Endothelial cell of umbilical vein (primary cell): ENCODE results near the gene APC2. TPM values are rescaled to one million over a fixed set of nuclear protein-coding genes. Genes with fewer than 3 reads are reported as not detected.

Experiments used
- BruUV-seq: library from RNA; stranded (reverse); fragments of 400-500 nt; replicated peaks from 2 replicates; lab custom pipeline; 2021; lab: Mats Ljungman, UMichigan
- CTCF ChIA-PET: fragments of 300-600, 350-600 bp; sonication (Branson Sonifier 250); formaldehyde crosslinking; loops from one replicate; lab custom pipeline; 2021; ENCODE audit warnings: antibody characterized with exemption, inconsistent platforms; lab: Charles Lee
- POLR2A ChIA-PET: fragments of 300-600, 350-600 bp; sonication (Branson Sonifier 250); formaldehyde crosslinking; loops from one replicate; lab custom pipeline; 2021; ENCODE audit warnings: antibody characterized with exemption, inconsistent platforms; lab: Charles Lee
- DNase-seq: peaks from one replicate; pipeline ENCODE4 v3.0.0-alpha.2; 2011; ENCODE audit warnings: low read depth, low spot score
- FAIRE-seq: peaks from 2 replicates; lab custom pipeline; 2011; peaks lifted over from hg19 to GRCh38; lab: Jason Lieb, UNC
- H2AFZ ChIP-seq: 2 replicates; pipeline ENCODE4 v1.6.0; 2012; ENCODE audit warnings: low read depth, low read length, control low read depth, inconsistent platforms
- H3K27ac ChIP-seq: 2 replicates; pipeline ENCODE4 v1.5.1; 2011; ENCODE audit warnings: low read depth, mild to moderate bottlenecking, control low read depth, low read length, moderate library complexity; ENCODE audit not compliant: insufficient read depth
- H3K27me3 ChIP-seq, 2 experiments: 2 replicates each; pipeline versions ENCODE4 v1.6.0 to v1.6.1; 2011; ENCODE audit warnings: low read length in 2 of 2, mixed read lengths in 1 of 2; ENCODE audit not compliant: control insufficient read depth in 2 of 2, insufficient read depth in 2 of 2
- H3K36me3 ChIP-seq, 2 experiments: 2 replicates in 1 of 2; 3 replicates in 1 of 2; pipeline ENCODE4 v1.5.1; 2011; ENCODE audit warnings: low read length in 2 of 2, mild to moderate bottlenecking in 1 of 2, moderate library complexity in 1 of 2; ENCODE audit not compliant: control insufficient read depth in 2 of 2, insufficient read depth in 2 of 2; ENCODE audit errors: extremely low read depth in 1 of 2
- H3K4me1 ChIP-seq: 3 replicates; pipeline ENCODE4 v1.5.1; 2011; ENCODE audit warnings: mild to moderate bottlenecking, low read length; ENCODE audit not compliant: control insufficient read depth, insufficient read depth; ENCODE audit errors: extremely low read depth
- H3K4me2 ChIP-seq: 2 replicates; pipeline ENCODE4 v1.6.1; 2011; ENCODE audit warnings: low read length, control low read depth, mixed read lengths; ENCODE audit not compliant: insufficient read depth
- H3K4me3 ChIP-seq, 3 experiments: fragments of 200-600 bp in 1 of 3; sonication (generic), shearing (Covaris generic) in 1 of 3; replicated peaks in 1 of 3; 2 replicates each; pipeline ENCODE4 v1.5.1; 2011 to 2016; ENCODE audit warnings: control low read depth in 3 of 3, low read length in 3 of 3, mild to moderate bottlenecking in 2 of 3, inconsistent platforms in 1 of 3, low read depth in 1 of 3, moderate library complexity in 1 of 3; ENCODE audit not compliant: insufficient read depth in 1 of 3
- H3K79me2 ChIP-seq: 2 replicates; pipeline ENCODE4 v1.6.0; 2012; ENCODE audit warnings: low read length, inconsistent platforms; ENCODE audit not compliant: control insufficient read depth, insufficient read depth
- H3K9ac ChIP-seq: replicated peaks from 2 replicates; pipeline ENCODE3; 2011; ENCODE audit warnings: low read length, control low read depth; ENCODE audit not compliant: insufficient read depth; ENCODE audit errors: extremely low read depth
- H3K9me1 ChIP-seq: replicated peaks from 3 replicates; pipeline ENCODE4 v1.6.0; 2011; ENCODE audit warnings: mild to moderate bottlenecking, low read length; ENCODE audit not compliant: control insufficient read depth, insufficient read depth; ENCODE audit errors: extremely low read depth
- H3K9me3 ChIP-seq: replicated peaks from 2 replicates; pipeline ENCODE4 v1.5.1; 2012; ENCODE audit warnings: low read length, inconsistent platforms; ENCODE audit not compliant: control insufficient read depth, insufficient read depth
- H4K20me1 ChIP-seq: replicated peaks from 2 replicates; pipeline ENCODE3; 2011; ENCODE audit warnings: mild to moderate bottlenecking, low read length; ENCODE audit not compliant: control insufficient read depth, insufficient read depth; ENCODE audit errors: extremely low read depth
- CTCF ChIP-seq, 2 donors: IDR thresholded peaks; 1 replicate in 1 of 2; 2 replicates in 1 of 2; pipeline ENCODE4 v1.5.1; 2011; ENCODE audit warnings: low read length in 2 of 2, mild to moderate bottlenecking in 2 of 2, moderate library complexity in 2 of 2, control low read depth in 1 of 2, inconsistent platforms in 1 of 2, low read depth in 1 of 2; ENCODE audit not compliant: insufficient read depth in 1 of 2; ENCODE audit errors: extremely low read depth in 1 of 2
- EZH2 ChIP-seq: IDR thresholded peaks from 2 replicates; pipeline ENCODE4 v1.6.1; 2012; ENCODE audit warnings: borderline replicate concordance, low read depth, mild to moderate bottlenecking, moderate library complexity, low read length, inconsistent platforms; ENCODE audit not compliant: severe bottlenecking
- FOS ChIP-seq: IDR thresholded peaks from 2 replicates; pipeline ENCODE4 v1.6.1; 2011; ENCODE audit warnings: mild to moderate bottlenecking, low read length, moderate library complexity, borderline replicate concordance; ENCODE audit not compliant: insufficient read depth
- GATA2 ChIP-seq: IDR thresholded peaks from 2 replicates; pipeline ENCODE4 v1.7.0; 2011; ENCODE audit warnings: low read depth, mild to moderate bottlenecking, moderate library complexity, mixed read lengths, low read length; ENCODE audit not compliant: insufficient read length, insufficient read depth
- JUN ChIP-seq: IDR thresholded peaks from 2 replicates; pipeline ENCODE4 v1.6.1; 2011; ENCODE audit warnings: borderline replicate concordance, low read depth; ENCODE audit not compliant: insufficient read length, insufficient read depth
- MAX ChIP-seq: IDR thresholded peaks from 2 replicates; pipeline ENCODE4 v1.6.1; 2011; ENCODE audit not compliant: insufficient read depth, insufficient read length
- MYC ChIP-seq: IDR thresholded peaks from one replicate; pipeline ENCODE4 v1.6.1; 2011; ENCODE audit warnings: mild to moderate bottlenecking, low read depth, low read length
- POLR2A ChIP-seq: IDR thresholded peaks from 2 replicates; pipeline ENCODE4 v1.6.1; 2012; ENCODE audit warnings: low read depth, mild to moderate bottlenecking, control low read depth, low read length
- POLR2AphosphoS5 ChIP-seq: IDR thresholded peaks from 2 replicates; pipeline ENCODE4 v1.6.1; 2012; ENCODE audit warnings: low read depth, mild to moderate bottlenecking, control low read depth, low read length, moderate library complexity; ENCODE audit not compliant: insufficient read depth
- dilution Hi-C: fragments of 300-500 bp; cut with MboI; formaldehyde crosslinking; loops from one replicate; pipeline ENCODE4 v1.15.0; 2019; ENCODE audit warnings: low sequenced_read_pairs; ENCODE audit not compliant: extremely low pct_ligation_motif_present
- intact Hi-C: fragments of 100-400 bp; cut with micrococcal nuclease; formaldehyde crosslinking; loops from one replicate; pipeline ENCODE4 v1.10.0; 2022
- polyA plus RNA-seq, 4 experiments: library from polyadenylated mRNA; depleted of rRNA in 3 of 4; stranded (reverse) in 3 of 4; unstranded in 1 of 4; fragments of >200 nt; gene quantifications; 2 replicates each; pipeline versions ENCODE4 v1.2.1 to v1.2.3, GENCODE V29; 2011 to 2012; ENCODE audit warnings: missing spikeins in 1 of 4
- total RNA-seq: library from RNA; stranded (reverse); gene quantifications from 2 replicates; pipeline ENCODE4 v1.2.3, GENCODE V29; 2021

The APC2 gene
- total and polyA plus RNA-seq, 2 donors (not counting 3 experiments of a cell fraction or from before 2014, with no cell fraction given) = 0.01 to 0.04 TPM

- no peaks in the 10 kb centered on the region for H3K36me3 ChIP-seq
- H3K4me1 ChIP-seq = no peaks in the 10 kb centered on the region
- dilution Hi-C loops (no loop called here), intact Hi-C loops (loop anchor here (5.0 kb wide), 1 partner anchor 232 kb away; no protein-coding TSS in a partner anchor)
- H3K27me3 ChIP-seq = peaks cover 5 to 8% of the 10 kb centered on the region in 2 experiments
- H3K9ac ChIP-seq = no peak overlapping the region
- no peak overlapping the region for H3K27ac ChIP-seq
- H3K4me2 ChIP-seq = no peak overlapping the region
- H3K9me3 ChIP-seq = no peaks in the 10 kb centered on the region
- POLR2A ChIA-PET = interaction anchor here (0.6 kb wide), 1 partner anchor 23 kb away, joined by 9 read pairs; the partner anchor contains the start of gene REEP6
- no peaks in the 10 kb centered on the region for H3K79me2 ChIP-seq
- no peaks in the 10 kb centered on the region for H3K9me1 ChIP-seq
- H3K4me3 ChIP-seq = no peak overlapping the region
- FAIRE-seq = no peak
- no peak for TF ChIP-seq GATA2
- TF ChIP-seq FOS = no peak
- no peak for TF ChIP-seq EZH2
- no peak for TF ChIP-seq POLR2AphosphoS5
- no peak for TF ChIP-seq MYC
- TF ChIP-seq MAX = no peak
- no peak for TF ChIP-seq CTCF (IDR thresholded peaks at IDR 0.05; ENCODE audit: extremely low read depth in 1 of 2, insufficient read depth in 1 of 2, low read depth in 1 of 2, low read length in 2 of 2)
- TF ChIP-seq JUN = no peak
- TF ChIP-seq POLR2A = no peak
- CTCF ChIA-PET = interaction anchor here (0.6 to 1.3 kb wide), 7 partner anchors 11 to 234 kb away, joined by 3 to 5 read pairs (median 4); no protein-coding TSS in a partner anchor
- DNase-seq = no peak
- no peak overlapping the region for H2AFZ ChIP-seq
- no TSS peak for BruUV-seq
- no peaks in the 10 kb centered on the region for H4K20me1 ChIP-seq
These were observed 64.4 kb downstream of the APC2 start for GRCh38 chr19:1514295-1514661.
